ENCODE results near the gene KCNK16. TPM values are rescaled to one million over a fixed set of nuclear protein-coding genes. Genes with fewer than 3 reads are reported as not detected.

The KCNK16 gene
- total and polyA plus RNA-seq, 2 donors from 2014 or later: not detected

DNA sequence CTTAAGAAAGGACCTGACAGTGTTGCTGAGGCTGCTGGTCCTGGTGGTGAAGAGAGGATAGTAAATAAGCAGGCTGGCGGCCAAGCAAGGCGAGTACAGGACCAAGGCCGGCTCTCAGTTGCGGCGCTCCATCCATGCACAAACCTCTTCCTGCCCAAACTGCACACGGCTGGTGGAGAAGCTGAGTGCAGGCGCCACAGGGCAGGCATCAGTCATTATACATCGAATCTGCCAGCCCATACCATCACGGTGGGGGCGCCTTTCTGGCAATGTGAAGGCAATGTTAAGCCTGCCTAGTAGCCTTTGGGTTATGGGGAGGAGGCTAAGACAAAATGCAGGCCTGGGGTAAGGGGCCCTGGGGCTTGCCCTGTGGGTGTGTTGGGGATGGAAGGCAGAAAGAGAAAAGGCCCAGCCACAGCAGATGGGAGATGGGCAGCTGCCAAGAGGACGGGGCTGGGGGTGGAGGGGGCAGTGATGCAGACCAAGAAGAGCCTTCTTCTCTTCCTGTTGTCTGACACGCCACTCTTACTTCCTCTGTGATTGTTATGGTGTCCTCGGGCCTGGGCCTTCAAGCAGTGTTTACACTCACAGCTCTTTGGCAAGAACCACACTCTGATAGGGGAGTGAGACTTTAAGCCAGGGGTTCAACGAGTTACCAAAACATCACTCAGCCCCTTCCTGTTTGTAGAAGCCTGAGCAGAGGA is 20.3 kb upstream of the KCNK16 start:
- peak in 1 of 5 donors; percentile 26 for DNase-seq
- H3K9ac ChIP-seq (ENCODE audit: low read length in 3 of 3): no peak overlapping the region
- no peak for FAIRE-seq
- no peaks in the 10 kb centered on the region for H3K36me3 ChIP-seq (ENCODE audit: control insufficient read depth in 2 of 3, insufficient read depth in 3 of 3, low read length in 3 of 3)
- H3K9me3 ChIP-seq (ENCODE audit: control insufficient read depth in 2 of 3, insufficient read depth in 1 of 3, low read length in 3 of 3): no peaks in the 10 kb centered on the region
- H3K4me1 ChIP-seq (ENCODE audit: control insufficient read depth in 2 of 3, insufficient read depth in 2 of 3, low read depth in 1 of 3, low read length in 3 of 3): peaks cover 0 to 3% (median 0%) of the 10 kb centered on the region in 3 donors
- TF ChIP-seq, protein P1, sequence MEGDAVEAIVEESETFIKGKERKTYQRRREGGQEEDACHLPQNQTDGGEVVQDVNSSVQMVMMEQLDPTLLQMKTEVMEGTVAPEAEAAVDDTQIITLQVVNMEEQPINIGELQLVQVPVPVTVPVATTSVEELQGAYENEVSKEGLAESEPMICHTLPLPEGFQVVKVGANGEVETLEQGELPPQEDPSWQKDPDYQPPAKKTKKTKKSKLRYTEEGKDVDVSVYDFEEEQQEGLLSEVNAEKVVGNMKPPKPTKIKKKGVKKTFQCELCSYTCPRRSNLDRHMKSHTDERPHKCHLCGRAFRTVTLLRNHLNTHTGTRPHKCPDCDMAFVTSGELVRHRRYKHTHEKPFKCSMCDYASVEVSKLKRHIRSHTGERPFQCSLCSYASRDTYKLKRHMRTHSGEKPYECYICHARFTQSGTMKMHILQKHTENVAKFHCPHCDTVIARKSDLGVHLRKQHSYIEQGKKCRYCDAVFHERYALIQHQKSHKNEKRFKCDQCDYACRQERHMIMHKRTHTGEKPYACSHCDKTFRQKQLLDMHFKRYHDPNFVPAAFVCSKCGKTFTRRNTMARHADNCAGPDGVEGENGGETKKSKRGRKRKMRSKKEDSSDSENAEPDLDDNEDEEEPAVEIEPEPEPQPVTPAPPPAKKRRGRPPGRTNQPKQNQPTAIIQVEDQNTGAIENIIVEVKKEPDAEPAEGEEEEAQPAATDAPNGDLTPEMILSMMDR (IDR thresholded peaks at IDR 0.05; ENCODE audit: borderline replicate concordance, extremely low read depth, insufficient read depth): no peak
- H3K27ac ChIP-seq (ENCODE audit: low read depth in 2 of 2, low read length in 2 of 2): no peak overlapping the region
- intact Hi-C loops (cut with DNase I): no loop called here
- no peak overlapping the region for H3K4me3 ChIP-seq (ENCODE audit: low read length in 3 of 3)
- H3K27me3 ChIP-seq (ENCODE audit: control insufficient read depth, insufficient read depth, low read length): no peaks in the 10 kb centered on the region

DNA sequence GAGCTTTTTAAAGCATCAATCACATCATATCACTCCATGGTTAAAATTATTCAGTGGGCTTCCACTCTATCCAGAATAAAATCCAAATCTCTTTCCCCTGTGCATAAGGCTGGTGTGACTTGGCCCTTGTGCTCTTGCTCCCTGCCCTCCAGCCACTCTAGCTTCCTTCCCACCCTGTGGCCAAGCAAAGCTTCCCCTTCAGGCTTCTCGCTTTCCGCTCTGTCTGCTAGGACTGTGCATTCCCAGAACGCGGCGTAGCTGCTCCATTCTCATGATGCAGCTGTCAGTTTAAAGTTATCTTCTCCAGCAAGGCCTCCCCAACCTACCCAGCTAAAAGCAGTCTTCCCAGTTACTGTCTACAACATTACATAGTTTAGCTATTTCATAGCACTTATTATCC is 19.4 kb upstream of the KCNK16 start:
- Histone ChIP-seq H3K4me1 (ENCODE audit: control insufficient read depth in 2 of 3, insufficient read depth in 2 of 3, low read depth in 1 of 3, low read length in 3 of 3) (peaks cover 0 to 3% (median 0%) of the 10 kb centered on the region in 3 donors), H3K9me3 (ENCODE audit: control insufficient read depth in 2 of 3, insufficient read depth in 1 of 3, low read length in 3 of 3) (no peaks in the 10 kb centered on the region), H3K27me3 (ENCODE audit: control insufficient read depth, insufficient read depth, low read length) (no peaks in the 10 kb centered on the region), H3K4me3 (ENCODE audit: low read length in 3 of 3) (no peak overlapping the region), H3K27ac (ENCODE audit: low read depth in 2 of 2, low read length in 2 of 2) (no peak overlapping the region), H3K9ac (ENCODE audit: low read length in 3 of 3) (no peak overlapping the region), H3K36me3 (ENCODE audit: control insufficient read depth in 2 of 3, insufficient read depth in 3 of 3, low read length in 3 of 3) (no peaks in the 10 kb centered on the region)
- FAIRE-seq (no peak), DNase-seq (no peak)
- intact Hi-C loops (cut with DNase I): no loop called here
- TF ChIP-seq, protein P1 (IDR thresholded peaks at IDR 0.05; ENCODE audit: borderline replicate concordance, extremely low read depth, insufficient read depth): no peak

DNA sequence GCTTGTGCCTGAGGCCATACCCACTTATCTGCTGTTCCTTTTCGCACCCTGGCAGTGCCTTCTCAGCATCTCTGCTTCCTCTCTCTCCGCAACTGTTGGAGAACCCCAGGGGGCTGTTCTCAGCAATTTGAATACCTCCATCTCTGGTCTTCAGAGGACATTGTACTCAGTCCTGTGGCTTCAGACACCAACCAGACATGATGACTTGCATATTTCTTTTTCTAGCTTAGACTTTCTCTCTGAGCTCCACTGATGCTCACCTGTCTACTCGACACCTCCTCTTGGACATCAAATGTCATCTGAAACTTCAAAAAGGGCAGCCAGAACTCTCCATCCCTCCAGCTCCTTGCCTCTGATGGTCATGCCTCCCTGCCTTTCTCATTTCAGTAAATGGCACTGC is 18.9 kb upstream of the KCNK16 start:
- no peaks in the 10 kb centered on the region for H3K27me3 ChIP-seq (ENCODE audit: control insufficient read depth, insufficient read depth, low read length)
- no peaks in the 10 kb centered on the region for H3K9me3 ChIP-seq (ENCODE audit: control insufficient read depth in 2 of 3, insufficient read depth in 1 of 3, low read length in 3 of 3)
- FAIRE-seq: no peak
- H3K36me3 ChIP-seq (ENCODE audit: control insufficient read depth in 2 of 3, insufficient read depth in 3 of 3, low read length in 3 of 3): no peaks in the 10 kb centered on the region
- TF ChIP-seq, protein P1 (IDR thresholded peaks at IDR 0.05; ENCODE audit: borderline replicate concordance, extremely low read depth, insufficient read depth): no peak
- H3K4me1 ChIP-seq (ENCODE audit: control insufficient read depth in 2 of 3, insufficient read depth in 2 of 3, low read depth in 1 of 3, low read length in 3 of 3): peaks cover 0 to 3% (median 0%) of the 10 kb centered on the region in 3 donors
- intact Hi-C loops (cut with DNase I): no loop called here
- H3K27ac ChIP-seq (ENCODE audit: low read depth in 2 of 2, low read length in 2 of 2): no peak overlapping the region
- H3K4me3 ChIP-seq (ENCODE audit: low read length in 3 of 3): no peak overlapping the region
- no peak for DNase-seq
- H3K9ac ChIP-seq (ENCODE audit: low read length in 3 of 3): no peak overlapping the region

Data from kidney (tissue), 14 donors.